Thyroid gland (tissue), 4 donors: Measurements from ENCODE around the gene PODN. TPM values are rescaled to one million over a fixed set of nuclear protein-coding genes. Genes with fewer than 3 reads are reported as not detected.

ENCODE experiments used
- DNase-seq, 2 donors: peaks; one replicate each; pipeline ENCODE4 v3.0.0-alpha.2; 2019
- H3K27ac ChIP-seq, 3 donors: fragments of 200-600 bp; sonication (generic); 1 replicate in 2 of 3; 2 replicates in 1 of 3; pipeline ENCODE4 v1.5.1; 2016 to 2019; ENCODE audit warnings: mild to moderate bottlenecking in 1 of 3, moderate library complexity in 1 of 3
- H3K27me3 ChIP-seq: fragments of 200-600 bp; sonication (generic); one replicate; pipeline ENCODE4 v1.5.1; 2019
- H3K36me3 ChIP-seq, 2 donors: fragments of 200-600 bp; sonication (generic); one replicate each; pipeline ENCODE4 v1.5.1; 2016 to 2019
- H3K4me1 ChIP-seq, 2 donors: fragments of 200-600 bp; sonication (generic); one replicate each; pipeline ENCODE4 v1.5.1; 2017 to 2019
- H3K4me3 ChIP-seq, 3 donors: fragments of 200-600 bp; sonication (generic); replicated peaks in 1 of 3; 1 replicate in 2 of 3; 2 replicates in 1 of 3; pipeline ENCODE4 v1.5.1; 2016; ENCODE audit warnings: mild to moderate bottlenecking in 1 of 3
- H3K9me3 ChIP-seq: fragments of 200-600 bp; sonication (generic); one replicate; pipeline ENCODE4 v1.5.1; 2017
- CTCF ChIP-seq, 6 experiments: fragments of 200-600 bp in 3 of 6; fragments of 450-650 bp in 3 of 6; sonication (generic) in 3 of 6; IDR thresholded peaks; one replicate each; pipeline ENCODE4 v1.5.1; 2016 to 2019; ENCODE audit warnings: antibody characterized with exemption in 6 of 6, mild to moderate bottlenecking in 2 of 6, inconsistent platforms in 1 of 6, moderate library complexity in 1 of 6
- POLR2A ChIP-seq, 2 donors: fragments of 450-650 bp; IDR thresholded peaks; one replicate each; pipeline ENCODE4 v1.6.1; 2017; ENCODE audit warnings: antibody characterized with exemption in 2 of 2, mild to moderate bottlenecking in 2 of 2, moderate library complexity in 1 of 2
- WGBS, 2 donors: methylation state at CpG; one replicate each; pipeline ENCODE4 v1.1.5; 2017; 5-methylcytosine and 5-hydroxymethylcytosine counted together
- intact Hi-C: fragments of 100-400 bp; cut with DNase I; formaldehyde crosslinking; loops from one replicate; pipeline ENCODE4 v1.15.1; 2023
- total RNA-seq, 4 donors: library from RNA; depleted of rRNA; stranded (reverse); fragments of >200 nt; gene quantifications; one replicate each; pipeline ENCODE4 v1.2.3, GENCODE V29; 2016

PODN gene
- total RNA-seq, 4 donors from 2014 or later = 80.8 to 125 (median 101) TPM

- no peak for DNase-seq
- intact Hi-C loops = no loop called here
- Histone ChIP-seq H3K27me3 (no peaks in the 10 kb centered on the region), H3K4me1 (no peaks in the 10 kb centered on the region), H3K36me3 (no peaks in the 10 kb centered on the region), H3K27ac (no peak overlapping the region), H3K9me3 (no peaks in the 10 kb centered on the region), H3K4me3 (no peak overlapping the region)
- 90 to 94% methylated on average over 28 to 32 of the region's 33 CpGs for WGBS, 2 donors
- TF ChIP-seq POLR2A (IDR thresholded peaks at IDR 0.05) (no peak), CTCF (IDR thresholded peaks at IDR 0.05) (no peak)
These were observed 30.8 kb downstream of the PODN start for GRCh38 chr1:53092659-53093450.

- DNase-seq = no peak
- no peaks in the 10 kb centered on the region for H3K4me1 ChIP-seq
- H3K27ac ChIP-seq = no peak overlapping the region
- intact Hi-C loops = no loop called here
- TF ChIP-seq CTCF (IDR thresholded peaks at IDR 0.05) = no peak
- TF ChIP-seq POLR2A (IDR thresholded peaks at IDR 0.05) = no peak
- H3K36me3 ChIP-seq = no peaks in the 10 kb centered on the region
- no peak overlapping the region for H3K4me3 ChIP-seq
- no peaks in the 10 kb centered on the region for H3K27me3 ChIP-seq
- H3K9me3 ChIP-seq = no peaks in the 10 kb centered on the region
- 94 to 96% methylated on average over 6 to 8 of the region's 8 CpGs for WGBS, 2 donors
These were observed 31.4 kb downstream of the PODN start for GRCh38 chr1:53093451-53093754.

- no peaks in the 10 kb centered on the region for H3K9me3 ChIP-seq
- intact Hi-C loops = no loop called here
- no peak overlapping the region for H3K27ac ChIP-seq
- TF ChIP-seq CTCF (IDR thresholded peaks at IDR 0.05) (no peak), POLR2A (IDR thresholded peaks at IDR 0.05) (no peak)
- WGBS, 2 donors = 90 to 91% methylated on average over 19 to 20 of the region's 20 CpGs
- no peaks in the 10 kb centered on the region for H3K27me3 ChIP-seq
- no peak for DNase-seq
- no peaks in the 10 kb centered on the region for H3K4me1 ChIP-seq
- H3K36me3 ChIP-seq = no peaks in the 10 kb centered on the region
- H3K4me3 ChIP-seq = no peak overlapping the region
These were observed 31.9 kb downstream of the PODN start for GRCh38 chr1:53093778-53094532.

- H3K9me3 ChIP-seq = no peaks in the 10 kb centered on the region
- 52 to 66% methylated on average over 7 to 12 of the region's 13 CpGs for WGBS, 2 donors
- TF ChIP-seq CTCF (IDR thresholded peaks at IDR 0.05) = no peak
- no peak for TF ChIP-seq POLR2A (IDR thresholded peaks at IDR 0.05)
- no peak overlapping the region for H3K27ac ChIP-seq
- H3K4me1 ChIP-seq = no peaks in the 10 kb centered on the region
- intact Hi-C loops = no loop called here
- DNase-seq = no peak
- H3K36me3 ChIP-seq = no peaks in the 10 kb centered on the region
- no peak overlapping the region for H3K4me3 ChIP-seq
- H3K27me3 ChIP-seq = no peaks in the 10 kb centered on the region
These were observed 32.5 kb downstream of the PODN start for GRCh38 chr1:53094533-53094919.

GRCh38 chr1:53104289-53104913 lies 42.4 kb downstream of the PODN start:
- no peaks in the 10 kb centered on the region for H3K36me3 ChIP-seq
- no peak for DNase-seq
- no peaks in the 10 kb centered on the region for H3K9me3 ChIP-seq
- TF ChIP-seq POLR2A (IDR thresholded peaks at IDR 0.05) (no peak), CTCF (IDR thresholded peaks at IDR 0.05) (no peak)
- intact Hi-C loops = no loop called here
- no peak overlapping the region for H3K27ac ChIP-seq
- WGBS, 2 donors = 76 to 84% methylated on average over 8 of the region's 8 CpGs
- no peaks in the 10 kb centered on the region for H3K4me1 ChIP-seq
- no peak overlapping the region for H3K4me3 ChIP-seq
- H3K27me3 ChIP-seq = no peaks in the 10 kb centered on the region
